GM19025 (cell line): ENCODE results near the gene MYO9B.
"Not testable (repeated sequence)": the region's sequence is repeated elsewhere in the genome, so short reads cannot be mapped to it uniquely, and the experiment has no call there.

Source experiments
- ATAC-seq: cut with Tn5 transposase; IDR thresholded peaks from one replicate; pipeline ENCODE4 v1.9.1; 2021; ENCODE audit warnings: mild to moderate bottlenecking, low read depth, moderate library complexity; ENCODE audit not compliant: unreplicated experiment

Gene MYO9B

DNA sequence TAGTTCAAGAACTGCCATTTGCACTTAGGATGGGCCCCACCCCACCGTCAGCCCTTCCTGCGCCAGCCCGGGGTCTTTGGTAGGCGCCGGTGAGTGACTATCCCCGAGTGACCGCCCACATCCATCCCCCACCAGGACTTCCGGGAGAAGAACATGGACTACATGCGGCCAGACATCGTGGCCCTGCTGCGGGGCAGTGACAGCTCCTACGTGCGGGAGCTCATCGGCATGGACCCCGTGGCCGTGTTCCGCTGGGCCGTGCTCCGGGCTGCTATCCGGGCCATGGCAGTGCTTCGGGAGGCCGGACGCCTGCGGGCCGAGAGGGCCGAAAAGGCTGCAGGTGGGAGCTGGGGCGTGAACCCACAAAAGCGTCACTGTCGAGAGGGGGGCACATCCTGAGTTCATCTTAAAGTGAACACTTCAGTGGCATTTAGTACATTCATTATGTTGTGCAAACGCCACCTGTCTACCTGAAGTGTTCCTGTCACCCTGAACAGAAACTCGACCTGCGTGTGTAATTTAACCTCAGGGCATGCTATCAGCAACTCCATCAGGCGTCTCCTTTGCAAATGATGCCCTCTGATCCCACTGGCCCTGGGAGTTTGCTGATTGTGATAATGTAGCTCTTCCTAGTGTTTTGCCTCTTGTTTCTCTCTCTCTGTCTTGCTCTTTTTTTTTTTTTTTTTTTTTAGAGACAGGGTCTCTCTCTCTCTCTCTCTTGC, 97.2 kb downstream of the MYO9B start:
- ATAC-seq = no peak

DNA sequence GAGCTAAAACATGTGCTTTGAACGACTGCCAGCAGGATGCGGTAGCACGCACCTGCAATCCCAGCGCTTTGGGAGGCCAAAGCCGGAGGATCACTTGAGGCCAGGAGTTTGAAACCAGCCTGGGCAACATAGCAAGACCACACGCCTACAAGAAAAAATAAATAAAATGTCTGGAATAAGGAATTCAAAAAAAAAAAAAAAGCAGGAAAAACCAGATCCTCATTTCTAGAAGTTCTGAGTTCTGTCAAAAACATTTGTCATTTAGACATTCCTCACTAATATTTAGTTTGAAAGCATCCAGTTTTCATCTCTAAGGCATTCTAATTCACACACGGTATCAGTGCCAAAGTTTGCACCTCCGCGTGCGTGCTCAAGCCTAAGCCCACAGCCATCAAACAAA, 102.7 kb downstream of the MYO9B start:
- no peak for ATAC-seq

DNA sequence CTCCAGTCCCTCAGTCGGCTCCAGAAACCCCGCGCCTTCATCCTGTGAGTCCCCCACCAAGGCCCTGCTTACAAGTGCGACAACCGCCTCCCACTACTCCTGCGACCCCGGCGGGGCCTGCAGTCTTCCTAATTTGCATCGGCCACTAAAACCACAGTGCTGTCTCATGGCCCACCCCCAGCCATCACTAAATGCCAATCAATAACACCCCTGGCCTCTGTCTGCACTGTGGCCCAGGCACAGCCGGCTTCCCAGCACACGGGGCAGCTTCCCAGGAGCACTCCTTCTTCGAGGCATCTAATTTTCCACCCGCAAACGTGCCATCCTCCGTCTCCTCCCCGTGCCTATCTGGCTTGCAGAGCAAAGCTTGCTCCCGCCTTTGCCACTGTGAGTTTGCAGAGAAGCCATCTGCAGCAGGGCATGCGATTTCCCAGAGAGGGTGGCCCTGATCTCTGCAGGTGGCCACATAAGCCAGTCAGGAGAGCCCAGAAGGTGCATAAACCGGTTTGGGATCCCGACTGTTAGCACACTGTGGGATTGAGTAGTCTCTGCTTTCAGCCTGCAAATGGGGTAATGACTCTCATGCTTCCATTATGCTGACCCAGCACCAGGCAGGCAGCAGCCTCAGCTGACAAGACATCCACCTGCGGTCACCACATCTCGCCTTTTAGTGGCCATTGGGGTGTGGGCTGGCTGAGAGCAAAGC, 105.6 kb downstream of the MYO9B start:
- no peak for ATAC-seq

DNA sequence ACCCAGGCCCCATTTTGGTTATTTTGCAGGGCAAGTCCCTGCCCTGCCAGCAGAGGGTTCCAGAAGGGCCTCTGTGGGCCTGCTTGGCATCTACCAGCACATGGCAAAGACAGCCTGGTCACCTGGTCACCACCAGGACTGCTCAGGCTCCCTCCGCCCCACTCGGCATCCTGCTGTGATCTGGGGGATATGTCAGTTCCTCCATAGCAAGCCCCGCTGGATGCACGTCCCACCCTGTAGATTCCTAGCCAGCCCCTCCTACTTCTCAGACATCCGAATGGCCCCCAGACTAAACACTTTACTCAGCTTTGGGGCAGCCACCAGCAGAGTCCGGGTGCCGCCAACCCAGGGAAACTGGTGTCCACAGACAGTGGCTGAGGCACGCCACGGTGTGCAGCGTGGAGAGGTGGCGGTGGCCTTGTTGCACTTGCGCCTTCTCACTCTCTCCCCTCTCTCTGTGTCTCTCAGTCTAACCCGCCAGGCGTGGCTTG, 107.7 kb downstream of the MYO9B start:
- ATAC-seq = no peak

DNA sequence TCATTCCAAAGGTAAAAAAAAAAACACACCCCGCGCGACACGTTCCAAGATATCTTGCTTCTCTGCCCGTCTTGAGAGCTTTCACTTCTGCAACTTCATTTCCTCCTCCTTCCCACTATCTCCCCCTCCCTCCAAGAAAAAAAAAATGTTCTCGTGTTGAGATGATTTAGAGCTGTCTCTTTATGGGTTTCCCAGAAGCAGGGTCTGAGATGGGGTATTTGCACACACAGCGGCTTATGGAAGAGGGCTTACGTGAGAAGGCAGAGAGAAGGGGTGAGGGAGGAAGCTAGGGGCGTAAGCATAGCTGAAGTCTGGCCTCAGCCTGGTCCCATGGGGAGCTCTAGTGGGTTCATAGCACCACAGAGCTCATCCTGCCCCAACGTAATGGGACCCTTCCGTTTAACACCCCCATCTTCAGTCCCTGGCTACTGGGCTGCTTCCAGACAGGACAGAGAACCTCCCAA, 108.3 kb downstream of the MYO9B start:
- ATAC-seq = no peak

DNA sequence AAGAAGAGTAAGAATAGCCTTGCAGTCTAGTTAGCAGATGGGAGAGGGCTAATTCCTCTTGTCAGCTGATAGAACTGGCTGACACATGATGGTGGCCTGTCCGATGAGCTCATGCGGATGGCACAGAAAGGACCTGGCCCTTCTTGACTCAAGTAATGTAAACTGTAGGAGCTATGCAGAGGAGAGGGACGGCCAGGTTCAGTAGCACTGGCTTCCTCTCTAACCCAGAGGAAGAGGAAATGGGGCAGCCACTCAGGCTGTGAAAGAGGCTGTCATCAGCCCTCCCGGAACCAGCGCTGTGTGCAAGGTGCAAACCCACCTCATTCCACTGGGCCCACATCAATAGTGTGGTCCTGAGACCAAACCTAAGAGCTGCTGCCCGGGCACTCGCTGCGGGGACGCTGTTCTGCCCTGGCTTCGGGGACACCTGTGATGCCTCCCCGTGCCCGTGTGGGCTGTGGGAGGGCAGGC, 108.8 kb downstream of the MYO9B start:
- no peak for ATAC-seq

DNA sequence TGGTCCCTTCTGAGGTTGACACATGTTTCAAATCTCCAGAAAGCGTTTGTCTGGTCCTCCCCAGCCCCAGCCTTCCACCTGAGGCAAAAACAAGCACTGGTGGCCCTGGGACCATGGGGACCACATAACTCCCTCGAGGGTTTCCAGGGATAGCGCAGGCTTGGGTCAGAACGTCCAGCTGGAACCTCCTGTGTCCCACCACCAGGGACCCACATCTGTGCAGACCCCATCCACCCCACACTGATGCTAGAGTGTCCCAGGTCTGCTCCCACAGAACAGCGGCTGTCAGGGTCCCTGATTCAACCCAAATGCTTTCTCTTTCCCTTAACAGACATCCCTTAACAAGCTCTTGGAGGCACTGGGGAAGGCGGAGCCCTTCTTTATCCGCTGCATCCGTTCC, 110.0 kb downstream of the MYO9B start:
- ATAC-seq = no peak

DNA sequence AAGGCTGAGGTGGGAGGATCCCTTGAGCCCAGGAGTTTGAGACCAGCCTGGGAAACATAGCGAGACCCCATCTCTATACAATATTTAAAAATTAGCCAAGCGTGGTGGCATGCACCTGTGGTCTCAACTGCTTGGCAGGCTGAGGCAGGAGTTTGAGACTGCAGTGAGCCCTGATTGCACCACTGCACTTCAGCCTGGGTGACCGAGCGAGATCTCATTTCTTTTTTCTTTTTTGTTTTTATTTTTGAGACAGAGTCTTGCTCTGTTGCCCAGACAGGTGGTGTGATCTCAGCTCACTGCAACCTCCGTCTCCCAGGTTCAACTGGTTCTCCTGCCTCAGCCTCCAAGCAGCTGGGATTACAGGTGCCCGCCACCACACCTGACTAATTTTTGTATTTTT, 116.2 kb downstream of the MYO9B start:
- ATAC-seq = not testable (repeated sequence)

DNA sequence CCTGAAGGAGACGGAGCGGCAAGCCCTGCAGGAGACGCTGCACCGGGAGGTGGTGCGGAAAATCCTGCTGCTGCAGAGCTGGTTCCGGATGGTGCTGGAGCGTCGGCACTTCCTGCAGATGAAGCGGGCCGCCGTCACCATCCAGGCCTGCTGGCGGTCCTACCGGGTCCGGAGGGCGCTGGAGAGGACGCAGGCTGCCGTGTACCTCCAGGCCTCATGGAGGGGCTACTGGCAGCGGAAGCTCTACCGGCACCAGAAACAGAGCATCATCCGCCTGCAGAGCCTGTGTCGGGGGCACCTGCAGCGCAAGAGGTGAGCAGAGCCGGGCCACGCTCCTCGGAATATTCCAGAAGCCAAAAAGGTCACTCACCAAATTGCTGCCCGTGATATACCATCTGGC, 117.2 kb downstream of the MYO9B start:
- ATAC-seq = no peak

DNA sequence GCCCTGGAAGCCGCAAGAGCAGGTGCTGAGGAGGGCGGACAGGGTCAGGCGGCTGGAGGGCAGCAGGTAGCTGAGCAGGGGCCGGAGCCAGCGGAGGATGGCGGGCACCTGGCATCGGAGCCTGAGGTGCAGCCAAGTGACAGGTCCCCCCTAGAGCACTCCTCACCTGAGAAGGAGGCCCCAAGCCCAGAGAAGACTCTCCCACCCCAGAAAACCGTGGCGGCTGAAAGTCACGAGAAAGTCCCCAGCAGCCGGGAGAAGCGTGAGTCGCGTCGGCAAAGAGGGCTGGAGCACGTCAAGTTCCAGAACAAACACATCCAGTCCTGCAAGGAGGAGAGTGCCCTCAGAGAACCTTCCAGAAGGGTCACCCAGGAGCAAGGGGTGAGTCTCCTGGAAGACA, 119.0 kb downstream of the MYO9B start:
- no peak for ATAC-seq

DNA sequence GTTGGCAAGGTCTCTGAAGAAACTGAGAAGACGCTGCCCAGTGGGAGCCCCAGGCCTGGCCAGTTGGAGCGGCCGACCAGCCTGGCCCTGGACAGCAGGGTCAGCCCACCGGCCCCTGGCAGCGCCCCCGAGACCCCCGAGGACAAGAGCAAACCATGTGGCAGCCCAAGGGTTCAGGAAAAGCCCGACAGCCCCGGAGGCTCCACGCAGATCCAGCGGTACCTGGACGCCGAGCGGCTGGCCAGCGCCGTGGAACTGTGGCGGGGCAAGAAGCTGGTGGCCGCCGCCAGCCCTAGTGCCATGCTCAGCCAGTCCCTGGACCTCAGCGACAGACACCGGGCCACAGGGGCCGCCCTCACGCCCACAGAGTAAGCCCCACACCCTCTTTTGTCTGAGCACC, 119.5 kb downstream of the MYO9B start:
- no peak for ATAC-seq

DNA sequence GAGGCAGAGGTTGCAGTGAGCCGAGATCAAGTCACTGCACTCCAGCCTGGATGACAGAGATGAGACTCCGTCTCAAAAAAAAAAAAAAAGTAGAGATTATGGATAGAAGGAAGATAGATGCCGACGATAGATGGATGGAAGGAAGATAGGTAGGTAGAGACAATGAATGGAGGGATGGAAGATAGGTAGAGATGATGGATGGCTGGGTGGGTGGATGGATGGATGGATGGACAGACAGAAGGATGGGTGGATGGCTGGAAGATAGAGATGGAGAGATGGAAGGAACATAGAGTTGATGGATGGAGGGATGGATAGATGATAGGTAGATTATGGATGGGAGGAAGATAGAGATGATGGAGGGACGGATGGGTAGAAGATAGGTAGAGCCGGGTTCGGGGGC, 121.0 kb downstream of the MYO9B start:
- ATAC-seq = no peak

DNA sequence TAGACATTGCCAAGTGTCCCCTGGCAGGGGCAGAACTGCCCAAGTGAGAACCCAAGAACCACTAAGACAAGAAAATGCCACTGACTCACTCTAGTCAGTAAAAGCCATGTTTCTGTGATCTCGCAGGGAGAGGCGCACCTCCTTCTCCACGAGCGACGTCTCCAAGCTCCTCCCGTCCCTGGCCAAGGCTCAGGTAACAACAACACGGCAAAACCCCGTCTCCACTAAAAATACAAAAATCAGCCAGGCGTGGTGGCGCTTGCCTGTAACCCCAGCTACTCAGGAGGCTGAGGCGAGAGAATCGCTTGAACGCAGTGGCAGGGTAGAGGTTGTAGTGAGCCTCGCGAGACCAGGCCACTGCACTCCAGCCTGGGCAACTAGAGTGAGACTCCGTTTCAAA, 122.1 kb downstream of the MYO9B start:
- no peak for ATAC-seq

DNA sequence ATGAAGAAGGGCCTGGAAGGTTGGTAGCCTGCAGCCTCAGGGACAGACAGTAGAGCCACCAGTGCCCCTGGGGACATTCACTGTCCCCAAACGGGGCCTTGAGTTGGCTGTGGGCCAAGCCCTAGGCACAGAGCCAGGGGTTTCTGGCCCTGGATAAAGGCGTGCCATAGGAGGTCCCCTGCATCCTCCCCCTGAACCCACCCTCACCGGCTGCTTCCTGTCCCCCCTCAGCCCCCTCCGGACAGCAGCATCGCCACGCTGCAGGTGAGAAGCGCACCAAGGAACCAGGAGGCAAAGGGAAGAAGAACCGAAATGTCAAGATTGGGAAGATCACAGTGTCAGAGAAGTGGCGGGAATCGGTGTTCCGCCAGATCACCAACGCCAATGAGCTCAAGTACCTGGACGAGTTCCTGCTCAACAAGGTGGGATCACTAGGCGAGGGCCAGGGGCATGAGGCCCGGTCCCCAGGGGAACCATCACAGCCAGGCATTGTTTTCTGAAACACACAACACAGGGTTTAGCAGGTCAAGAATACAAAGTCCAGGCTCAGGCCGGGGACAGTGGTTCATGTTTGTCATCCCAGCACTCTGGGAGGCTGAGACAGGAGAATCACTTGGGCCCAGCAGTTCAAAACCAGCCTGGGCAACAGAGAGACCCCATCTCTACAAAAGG, 125.0 kb downstream of the MYO9B start:
- ATAC-seq = no peak

DNA sequence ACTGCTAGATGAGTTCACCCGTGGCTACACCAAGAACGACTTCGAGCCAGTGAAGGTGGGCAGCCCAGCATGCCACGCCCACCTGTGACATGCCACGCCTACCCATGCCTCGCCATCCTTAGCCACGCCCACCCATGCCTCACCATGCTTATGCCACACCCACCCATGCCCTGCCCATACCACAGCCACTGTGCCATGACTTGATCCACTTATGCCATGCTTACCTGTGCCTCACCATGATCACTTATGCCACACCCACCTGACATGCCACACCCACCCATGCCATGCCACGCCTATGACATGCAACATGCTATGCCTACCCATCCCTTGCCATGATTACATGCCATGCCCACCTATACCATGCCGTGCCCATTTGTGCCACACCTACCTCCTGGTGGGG, 126.7 kb downstream of the MYO9B start:
- ATAC-seq = no peak

DNA sequence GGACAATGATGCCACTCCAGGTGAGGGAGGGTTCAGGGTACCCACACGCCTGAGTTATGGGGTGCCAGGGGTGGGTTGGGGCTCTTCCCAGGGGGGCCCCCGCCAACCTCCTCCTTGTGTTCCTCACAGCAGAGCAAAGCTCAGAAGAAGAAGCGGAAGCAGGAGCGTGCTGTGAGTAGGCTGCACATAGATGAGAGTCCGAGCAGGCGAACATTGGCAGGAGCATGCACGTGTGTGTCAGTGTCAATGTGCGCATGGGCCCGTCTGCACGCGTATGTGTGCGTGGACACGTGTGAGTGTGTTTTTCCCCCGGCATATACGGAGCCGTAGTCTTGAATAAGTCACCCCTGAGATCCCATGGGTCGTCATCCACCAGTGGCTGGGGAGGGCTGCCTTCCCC, 127.1 kb downstream of the MYO9B start:
- ATAC-seq = no peak

DNA sequence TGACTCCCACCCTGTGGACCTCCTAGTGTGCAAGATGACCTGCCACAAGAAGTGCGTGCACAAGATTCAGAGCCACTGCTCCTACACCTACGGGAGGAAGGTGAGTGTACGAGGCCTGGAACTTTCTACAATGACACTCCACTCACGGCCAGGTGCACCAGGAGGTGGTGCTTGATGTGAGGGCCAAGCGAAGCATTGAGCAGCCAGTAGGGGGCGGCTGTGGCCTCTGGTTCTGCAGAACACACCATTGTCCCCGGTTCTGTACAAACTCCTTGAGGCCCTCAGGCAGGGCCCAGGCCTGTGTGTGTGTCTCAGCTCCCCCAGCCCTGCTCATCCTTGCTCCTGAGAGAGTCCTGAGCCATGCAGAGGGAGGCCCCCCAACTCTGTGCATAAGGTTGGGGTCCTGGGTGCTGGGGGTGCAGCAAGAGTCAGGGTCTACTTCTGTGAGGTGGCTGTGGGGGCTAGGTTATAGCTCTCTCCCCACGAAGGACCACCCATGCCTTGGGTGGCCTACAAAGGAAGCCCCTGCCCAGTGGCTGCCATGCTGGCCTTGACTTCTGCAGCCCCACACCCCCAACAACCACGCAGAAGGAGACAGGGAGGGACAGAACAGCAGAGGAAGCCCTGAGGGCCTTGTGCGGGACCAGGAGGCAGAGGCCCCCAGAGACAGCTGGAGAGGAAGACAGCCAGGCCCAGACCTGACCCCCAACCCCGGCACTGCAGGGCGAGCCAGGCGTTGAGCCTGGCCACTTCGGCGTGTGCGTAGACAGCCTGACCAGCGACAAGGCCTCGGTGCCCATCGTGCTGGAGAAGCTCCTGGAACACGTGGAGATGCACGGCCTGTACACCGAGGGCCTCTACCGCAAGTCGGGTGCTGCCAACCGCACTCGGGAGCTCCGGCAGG, 129.9 kb downstream of the MYO9B start:
- no peak for ATAC-seq

DNA sequence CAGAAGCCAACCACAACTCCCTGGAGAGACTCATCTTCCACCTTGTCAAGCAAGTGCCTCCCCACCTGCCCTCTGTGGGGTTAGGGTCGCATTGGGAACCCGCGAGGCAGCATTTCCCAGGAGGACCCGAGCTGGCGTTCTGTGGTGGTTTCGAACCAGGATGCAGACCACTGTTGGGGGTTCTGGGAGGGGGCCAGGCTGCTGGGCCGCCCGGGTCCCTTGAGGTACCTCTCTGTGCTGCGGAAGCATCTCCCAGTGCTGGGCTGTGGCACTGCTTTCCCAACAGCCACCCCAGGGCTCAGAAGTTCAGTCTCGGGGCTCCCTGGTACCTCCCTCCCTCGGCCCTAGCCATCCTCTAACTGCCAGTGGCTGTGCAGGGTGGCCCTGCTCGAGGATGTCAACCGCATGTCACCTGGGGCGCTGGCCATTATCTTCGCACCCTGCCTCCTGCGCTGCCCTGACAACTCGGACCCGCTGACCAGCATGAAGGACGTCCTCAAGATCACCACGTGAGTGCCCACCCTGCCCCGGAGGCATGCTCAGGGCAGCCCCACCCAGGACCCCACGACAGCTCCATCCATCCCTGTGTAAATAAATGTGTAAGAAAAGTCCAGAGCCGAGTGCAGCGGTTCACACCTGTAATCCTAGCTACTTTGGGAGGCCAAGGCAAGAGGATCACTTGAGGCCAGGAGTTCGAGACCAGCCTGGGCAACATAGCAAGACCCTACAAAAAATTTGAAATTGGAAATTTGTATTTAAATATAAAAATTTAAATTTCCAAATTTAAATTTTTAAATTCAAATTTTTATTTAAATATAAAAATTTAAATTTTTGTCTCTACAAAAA, 131.4 kb downstream of the MYO9B start:
- ATAC-seq = no peak
